Right lung (tissue), 5 donors: ENCODE measurements around the gene SH2D1B. TPM values are rescaled to one million over a fixed set of nuclear protein-coding genes. Genes with fewer than 3 reads are reported as not detected.
A peak's percentile ranks its signal among the peaks of the same experiment; 100 is the strongest.
"Not testable (repeated sequence)": the region's sequence is repeated elsewhere in the genome, so short reads cannot be mapped to it uniquely, and the experiment has no call there.

ENCODE experiments used
- DNase-seq, 2 donors: peaks; one replicate each; pipeline ENCODE4 v3.0.0-alpha.2; 2013
- polyA plus RNA-seq, 5 donors: library from polyadenylated mRNA; unstranded; fragments of 120-200 nt; gene quantifications; one replicate each; pipeline versions ENCODE4 v1.2.1 to v1.2.3, GENCODE V29; 2013; ENCODE audit warnings: inconsistent platforms in 1 of 5, low replicate concordance in 1 of 5; ENCODE audit not compliant: insufficient read length in 5 of 5, insufficient read depth in 1 of 5

Gene SH2D1B
- polyA plus RNA-seq, 5 donors, result 0.23 to 1.1 (median 0.94) TPM

DNA sequence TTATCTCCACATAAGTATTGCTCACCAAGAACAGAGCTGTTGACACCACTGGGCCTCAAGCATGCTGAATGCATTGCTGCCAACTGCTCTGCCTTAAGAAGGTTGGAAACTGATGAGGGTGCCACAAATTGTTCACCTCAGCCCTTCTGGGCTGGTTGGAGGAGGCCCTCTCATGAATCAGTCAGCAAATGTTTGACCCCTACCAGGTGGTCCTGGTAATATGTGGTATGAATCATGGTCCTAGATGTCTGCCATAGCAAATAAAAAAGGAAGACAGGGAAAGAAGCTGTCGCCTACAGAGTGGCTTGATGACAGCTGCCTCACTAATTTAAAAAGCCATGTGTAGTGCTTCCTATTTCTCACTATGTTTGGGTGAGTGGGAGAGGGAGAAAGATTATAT, 47.4 kb downstream of the SH2D1B start:
- no peak for DNase-seq

DNA sequence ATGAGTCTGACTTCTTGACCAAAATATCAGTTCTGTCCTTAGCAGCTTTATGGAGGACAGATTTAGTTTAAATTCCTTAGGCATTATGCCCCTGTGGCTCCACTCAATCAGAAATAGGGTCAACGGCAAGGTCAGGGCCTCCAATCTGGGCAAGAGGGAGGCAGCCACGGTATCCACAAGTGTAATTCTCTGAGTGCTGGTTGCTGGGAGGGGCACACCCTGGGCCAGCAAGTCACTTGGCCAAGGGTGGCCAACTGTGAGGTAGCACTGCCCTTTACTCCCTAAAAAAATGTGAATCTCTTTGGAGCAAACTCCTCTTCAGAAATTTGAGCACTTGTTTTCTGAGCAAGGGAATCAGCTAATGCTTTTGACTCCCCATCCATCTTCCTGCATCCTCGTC, 48.1 kb downstream of the SH2D1B start:
- no peak for DNase-seq

DNA sequence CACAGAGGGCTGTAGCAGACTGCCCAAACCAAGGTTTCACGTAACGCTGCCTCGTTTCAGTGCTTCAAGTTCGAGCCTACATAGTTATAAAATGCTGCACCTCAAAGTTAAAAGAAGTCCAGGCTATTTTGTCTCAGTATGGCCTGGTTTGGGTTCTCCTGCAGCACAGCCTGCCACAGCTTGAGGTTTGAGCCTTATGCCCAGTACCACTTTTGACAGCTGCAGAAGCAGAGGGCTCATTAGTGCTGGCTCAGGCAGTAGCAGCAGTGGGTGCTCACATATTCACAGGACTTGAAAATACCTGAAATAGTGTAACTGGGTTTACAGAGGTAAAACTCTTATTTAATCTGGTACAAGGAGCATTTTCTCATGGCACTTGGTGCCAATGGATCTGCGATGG, 50.6 kb downstream of the SH2D1B start:
- DNase-seq, result no peak

DNA sequence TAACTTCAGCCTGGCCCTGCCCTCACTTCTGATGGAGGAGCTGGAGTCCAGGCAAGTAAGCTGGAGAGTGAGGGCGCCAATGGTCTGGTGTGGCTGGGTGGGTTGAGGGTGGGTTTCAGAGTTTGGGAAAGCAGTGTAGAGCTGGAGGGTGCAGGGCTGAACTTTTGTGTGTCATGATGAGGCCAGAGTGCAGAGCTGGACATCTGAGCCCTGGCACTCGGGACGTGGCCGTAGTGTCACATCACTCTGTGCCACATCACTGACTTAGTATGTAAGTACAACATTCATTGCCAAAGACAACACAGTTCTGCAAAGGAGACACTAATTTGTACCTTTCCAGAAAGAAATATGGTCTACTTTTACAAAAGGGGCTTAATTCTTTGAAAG, 51.1 kb downstream of the SH2D1B start:
- no peak for DNase-seq

DNA sequence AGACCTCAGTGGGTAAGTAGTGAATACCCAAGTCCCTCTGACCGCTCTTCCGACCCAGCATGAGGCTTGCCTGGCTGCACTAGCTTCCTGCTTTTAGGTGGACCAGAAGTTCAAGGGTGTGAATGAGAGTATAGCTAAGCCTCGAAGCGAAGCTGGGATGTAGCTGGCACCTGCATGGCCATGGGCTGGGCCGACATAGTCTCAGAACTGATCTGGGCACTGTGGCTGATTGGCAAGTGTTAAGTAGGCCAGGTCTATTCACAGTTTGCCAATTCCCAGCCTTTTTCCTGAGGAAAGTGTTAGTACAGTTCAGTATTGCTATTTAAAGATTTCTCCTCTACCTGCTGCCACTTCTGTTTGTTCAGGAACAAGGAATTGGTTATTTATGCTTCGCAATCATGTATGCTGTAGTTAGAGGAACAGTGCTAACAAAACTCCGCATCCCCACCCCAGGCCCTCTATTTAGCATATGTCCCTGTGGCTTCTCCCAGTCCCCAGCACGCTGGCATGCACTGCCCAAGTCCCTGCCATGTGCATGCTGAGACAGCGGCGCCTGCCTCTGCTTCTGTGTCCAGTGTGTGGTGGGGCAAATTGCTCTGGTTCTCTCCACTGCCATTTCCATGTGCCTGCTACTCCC, 51.6 kb downstream of the SH2D1B start:
- DNase-seq, result no peak

DNA sequence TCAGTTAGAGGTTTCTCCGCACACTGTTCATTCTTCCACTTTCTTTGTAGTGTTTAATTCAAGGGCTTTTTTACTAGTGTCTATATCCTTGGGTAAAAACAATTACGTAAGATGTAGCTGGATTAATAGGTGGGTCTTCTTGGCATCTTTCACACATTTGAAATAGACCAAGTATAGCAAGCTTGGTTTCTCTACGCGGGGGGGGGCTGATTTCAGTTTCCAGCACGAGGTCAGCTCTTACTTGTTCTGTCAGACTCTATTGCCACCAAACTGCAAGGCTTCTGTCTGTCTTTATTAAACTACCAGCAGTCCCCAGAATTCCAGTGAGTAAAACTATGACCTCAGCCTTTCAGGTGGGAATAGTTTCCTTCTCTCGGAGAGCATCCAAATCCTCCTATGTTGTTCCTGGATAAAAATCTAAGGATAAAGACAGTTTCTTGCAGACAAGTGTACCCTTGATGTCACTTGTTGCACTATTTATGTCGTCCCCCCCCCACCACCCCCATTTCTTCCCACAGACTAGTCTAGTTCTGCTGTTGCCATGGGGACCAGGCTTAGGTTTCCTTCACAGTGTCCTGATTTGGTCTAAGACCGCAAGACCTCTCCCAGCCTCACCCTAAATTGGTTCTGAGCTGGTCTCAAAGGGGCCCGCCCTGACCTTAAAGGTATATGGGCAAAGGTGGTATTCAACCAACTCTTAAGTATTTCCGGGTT, 52.3 kb downstream of the SH2D1B start:
- DNase-seq, result no peak

DNA sequence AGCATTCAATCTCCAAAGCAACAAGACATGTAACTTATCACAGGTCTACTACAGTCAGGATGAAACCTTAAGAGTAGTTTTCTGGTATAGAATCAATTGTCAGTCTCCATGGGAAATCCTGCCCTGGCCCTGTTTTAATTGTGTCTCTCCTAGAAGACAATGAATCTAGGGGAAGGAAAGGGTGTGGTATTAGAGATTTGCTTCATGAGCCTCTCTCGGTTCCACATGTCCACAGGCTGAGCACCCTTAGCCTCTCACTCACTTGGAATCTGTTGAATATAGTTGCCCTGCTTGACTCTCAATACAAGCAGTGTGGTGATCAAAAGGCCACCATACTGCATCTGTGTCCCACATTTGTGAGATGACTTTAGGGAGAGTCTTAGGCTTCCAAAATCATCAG, 53.0 kb downstream of the SH2D1B start:
- no peak for DNase-seq

DNA sequence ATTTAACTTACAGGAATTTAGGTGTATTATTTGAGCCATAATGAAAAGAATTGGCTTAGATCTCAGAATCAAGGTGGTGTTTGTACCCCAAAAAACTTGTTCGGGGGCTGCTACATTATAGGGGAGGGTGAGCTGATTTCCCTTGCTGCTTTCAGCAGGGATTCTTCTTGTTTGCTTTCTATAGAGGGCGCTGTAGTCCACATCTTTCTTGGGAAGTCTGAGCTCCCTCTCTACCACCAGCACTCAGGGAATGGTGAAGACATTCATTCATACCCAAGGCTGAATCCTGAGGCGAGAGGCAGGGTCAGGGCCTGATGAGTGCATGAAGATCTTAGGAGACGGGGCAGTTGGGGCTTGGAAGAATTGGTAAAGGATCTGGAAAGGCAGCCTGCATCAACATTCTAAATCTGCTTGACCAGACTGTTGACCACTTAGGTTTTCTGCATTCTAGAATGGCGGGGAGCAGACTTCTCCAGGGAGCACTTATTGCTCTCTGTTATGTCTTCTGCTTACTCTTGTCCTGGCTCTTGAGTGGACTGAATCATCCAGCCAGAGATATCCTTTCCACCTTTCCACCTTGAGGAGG, 54.2 kb downstream of the SH2D1B start:
- peak in 1 of 2 donors; percentile 3 for DNase-seq

DNA sequence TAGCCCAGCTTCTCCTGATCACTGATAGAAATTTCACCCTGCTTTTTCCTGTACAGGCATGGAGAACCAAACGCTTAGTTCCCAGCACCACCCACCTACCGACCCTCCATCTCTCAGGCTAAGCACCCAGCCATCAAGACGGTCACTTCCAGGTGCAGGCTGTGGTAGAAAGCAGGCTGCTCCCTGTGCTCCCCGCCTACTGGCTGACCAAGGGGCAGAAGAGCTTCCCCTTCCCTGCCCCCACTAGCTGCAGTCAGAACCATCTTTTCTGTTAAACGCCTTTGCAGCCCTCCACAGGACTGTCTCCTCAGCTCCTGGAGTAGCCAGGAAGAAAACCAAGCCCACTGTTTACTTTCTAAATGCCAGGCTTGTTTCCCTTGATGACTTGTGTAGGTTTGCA, 58.2 kb downstream of the SH2D1B start:
- DNase-seq, result no peak

DNA sequence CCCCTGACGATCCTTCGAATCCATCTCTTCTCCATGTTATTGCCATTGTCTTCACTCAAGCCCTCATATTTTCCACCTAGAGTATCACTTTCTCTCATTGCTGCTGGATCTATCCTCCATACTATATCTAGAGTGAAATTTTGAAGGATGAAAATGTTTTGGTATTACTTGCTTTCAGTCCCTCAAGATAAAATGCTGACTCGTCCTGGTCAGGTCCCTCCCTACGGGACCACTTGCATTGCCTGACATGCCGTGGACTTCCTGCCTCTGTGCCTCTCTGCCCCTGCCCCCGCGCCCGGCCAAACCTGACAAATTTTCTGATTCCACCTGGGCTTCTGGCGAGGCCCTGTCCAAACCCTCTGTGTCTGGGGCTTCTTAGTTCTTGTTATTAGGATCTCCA, 58.9 kb downstream of the SH2D1B start:
- no peak for DNase-seq

DNA sequence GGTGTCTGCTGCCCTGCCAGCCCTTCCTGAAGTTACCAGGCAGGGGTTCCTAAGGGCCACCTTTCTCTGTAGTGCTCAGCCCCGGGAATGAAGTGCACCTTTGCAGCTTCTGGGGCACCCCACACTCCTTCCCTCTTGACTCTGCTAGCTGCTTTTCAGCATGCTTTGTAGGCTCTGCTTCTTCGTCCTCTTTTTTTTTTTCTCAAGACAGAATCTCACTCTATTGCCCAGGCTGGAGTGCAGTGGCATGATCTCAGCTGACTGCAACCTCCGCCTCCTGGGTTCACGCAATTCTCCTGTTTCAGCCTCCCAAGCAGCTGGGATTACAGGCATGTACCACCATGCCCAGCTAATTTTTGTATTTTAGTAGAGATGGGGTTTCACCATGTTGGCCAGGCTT, 60.1 kb downstream of the SH2D1B start:
- not testable (repeated sequence) for DNase-seq

DNA sequence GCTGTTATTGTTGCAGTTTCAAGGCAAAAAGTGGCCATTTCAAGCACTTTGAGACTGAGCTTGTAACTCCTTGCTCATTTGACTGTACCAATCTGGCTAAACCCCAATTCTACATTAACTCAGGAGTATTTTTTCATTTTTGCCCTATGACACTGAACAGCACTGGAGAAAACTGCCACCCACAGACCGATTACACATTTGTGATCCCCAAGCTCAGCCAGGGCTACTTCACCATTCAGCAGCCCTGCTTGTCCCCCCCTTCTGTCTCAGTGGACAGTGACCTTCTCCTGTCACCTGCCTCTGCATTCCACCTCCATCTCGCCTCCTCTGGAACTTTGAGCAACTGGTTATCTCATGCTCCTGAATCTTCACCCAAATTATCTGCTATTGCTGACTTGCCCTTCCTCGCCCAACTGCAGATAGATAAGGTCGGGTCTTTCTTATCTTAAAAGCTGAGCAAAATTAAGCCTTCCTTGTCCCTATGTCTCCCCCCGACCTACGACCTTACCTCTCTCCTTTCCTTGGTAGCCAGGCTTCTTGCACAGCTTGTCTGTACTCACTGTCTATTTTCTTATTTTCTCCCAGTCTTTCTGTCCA, 60.6 kb downstream of the SH2D1B start:
- DNase-seq, result no peak

DNA sequence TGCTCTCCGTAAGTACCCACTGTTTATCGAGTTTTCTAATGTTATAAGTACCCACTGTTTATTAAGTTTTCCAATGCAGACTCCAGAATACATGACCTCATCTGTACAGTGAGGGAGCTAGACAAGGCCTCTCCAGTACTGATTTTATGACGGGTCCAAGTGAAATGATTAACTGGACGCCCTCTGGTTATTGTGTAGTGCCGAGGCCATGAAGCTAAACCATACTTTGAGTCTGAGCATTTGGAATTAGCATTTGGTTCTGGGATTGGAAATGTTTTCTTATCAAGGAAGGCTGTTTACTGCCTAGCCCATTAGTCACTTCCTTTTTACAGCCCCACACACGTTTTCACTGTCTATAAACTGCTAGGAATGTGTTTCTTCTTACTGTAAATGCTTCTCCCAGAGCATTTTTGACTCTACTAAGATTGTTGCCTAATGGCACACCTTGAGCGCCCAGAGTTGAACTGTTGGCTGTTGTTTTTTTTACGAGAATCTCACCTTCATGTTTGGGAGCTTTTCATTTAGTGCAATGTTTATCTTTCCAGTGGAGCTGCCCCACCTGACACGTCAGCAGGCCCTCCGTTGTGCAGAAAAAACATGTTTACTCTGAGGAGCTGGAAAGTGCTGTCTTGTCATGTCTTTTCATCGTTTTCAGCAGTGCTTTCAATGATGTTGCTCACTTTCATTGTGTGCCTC, 62.2 kb downstream of the SH2D1B start:
- no peak for DNase-seq

DNA sequence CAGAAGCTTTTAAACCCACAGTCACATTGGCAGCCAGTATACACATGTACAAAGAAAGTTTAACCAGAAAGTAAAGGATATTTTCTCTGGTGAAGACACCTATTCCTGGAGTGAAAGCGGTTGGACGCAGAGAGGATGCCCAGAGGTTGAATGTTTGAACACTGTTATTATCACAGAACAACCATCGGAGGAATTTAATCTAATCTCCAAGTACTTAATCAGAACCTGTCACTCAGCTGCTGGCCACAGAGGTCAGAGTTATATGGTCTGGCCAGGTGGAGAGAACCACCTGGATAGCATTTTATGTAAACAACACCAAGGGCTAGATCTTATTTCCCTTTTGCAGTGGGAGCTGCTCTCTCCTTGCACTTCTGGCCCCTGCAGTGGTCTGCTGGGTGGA, 64.7 kb downstream of the SH2D1B start:
- no peak for DNase-seq

Other genes starting within 250 kb of the SH2D1B start
- under 1 TPM; 0.32 to 0.76 (median 0.36) TPM for gene SPATA46, start 35.3 kb downstream of the SH2D1B start, polyA plus RNA-seq
- gene C1orf226, start 30.4 kb downstream of the SH2D1B start, polyA plus RNA-seq, result 1 to 10 TPM; 3.7 to 5.5 (median 4.3) TPM
- 10 to 100 TPM; 25.6 to 36.0 (median 34.4) TPM for gene UHMK1, start 85.7 kb upstream of the SH2D1B start, polyA plus RNA-seq
- gene UAP1, start 149.6 kb upstream of the SH2D1B start, polyA plus RNA-seq, result 10 to 100 TPM; 34.1 to 43.1 (median 38.5) TPM
- gene DDR2, start 220.3 kb upstream of the SH2D1B start, polyA plus RNA-seq, result 10 to 100 TPM; 20.4 to 50.4 (median 45.5) TPM